ENCODE data around the gene PRR20D. TPM values are rescaled to one million over a fixed set of nuclear protein-coding genes. Genes with fewer than 3 reads are reported as not detected.

The PRR20D gene
- total RNA-seq: not detected

DNA sequence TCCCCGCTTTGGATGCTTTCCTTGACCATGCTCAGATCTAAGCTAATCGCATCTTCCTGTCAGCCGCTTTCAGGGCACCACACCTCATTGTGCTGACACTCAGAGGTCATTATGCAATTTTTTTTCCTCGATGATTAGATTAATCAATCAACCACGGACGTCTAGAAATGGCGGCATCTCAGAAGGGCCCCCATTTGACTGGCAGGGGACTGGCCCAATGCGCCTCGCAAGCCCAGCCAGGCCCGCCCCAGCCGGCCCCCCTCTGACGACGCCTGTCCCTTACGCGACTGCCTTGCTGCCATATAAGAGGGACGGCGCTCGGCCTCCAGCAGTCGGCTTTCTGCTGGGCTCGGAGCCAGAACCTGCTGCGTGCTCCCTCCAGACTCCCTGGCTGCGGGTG, at the start of gene PRR20D:
TSS of gene PRR20D (plus strand) at position 301 of the 400 bp plus-strand sequence. CDS start 387 bp downstream, outside the sequence.

DNA sequence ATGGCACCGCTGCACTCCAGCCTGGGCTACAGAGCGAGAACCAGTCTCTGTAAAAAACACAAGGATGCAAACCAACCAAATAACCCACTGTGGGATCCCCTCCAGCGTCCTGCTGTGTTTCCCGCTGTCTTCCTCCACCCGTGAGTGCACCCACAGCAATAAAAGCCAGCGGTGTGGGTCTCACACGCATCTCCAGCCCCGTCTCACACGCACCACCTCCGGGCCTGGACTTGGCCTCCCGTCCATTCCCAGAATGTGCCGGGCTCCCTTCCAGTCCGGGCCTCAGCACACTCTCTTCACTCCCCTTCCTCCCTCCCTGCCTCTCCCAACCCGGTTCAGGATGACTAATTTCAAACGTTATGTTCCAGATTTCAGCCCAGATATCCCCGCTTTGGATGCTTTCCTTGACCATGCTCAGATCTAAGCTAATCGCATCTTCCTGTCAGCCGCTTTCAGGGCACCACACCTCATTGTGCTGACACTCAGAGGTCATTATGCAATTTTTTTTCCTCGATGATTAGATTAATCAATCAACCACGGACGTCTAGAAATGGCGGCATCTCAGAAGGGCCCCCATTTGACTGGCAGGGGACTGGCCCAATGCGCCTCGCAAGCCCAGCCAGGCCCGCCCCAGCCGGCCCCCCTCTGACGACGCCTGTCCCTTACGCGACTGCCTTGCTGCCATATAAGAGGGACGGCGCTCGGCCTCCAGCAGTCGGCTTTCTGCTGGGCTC, 20.0 kb upstream of the PRR20D start, which contains the start of gene PRR20A:
TSS of gene PRR20A (plus strand) at position 684 of the 734 bp plus-strand sequence. CDS start 387 bp downstream, outside the sequence.

DNA sequence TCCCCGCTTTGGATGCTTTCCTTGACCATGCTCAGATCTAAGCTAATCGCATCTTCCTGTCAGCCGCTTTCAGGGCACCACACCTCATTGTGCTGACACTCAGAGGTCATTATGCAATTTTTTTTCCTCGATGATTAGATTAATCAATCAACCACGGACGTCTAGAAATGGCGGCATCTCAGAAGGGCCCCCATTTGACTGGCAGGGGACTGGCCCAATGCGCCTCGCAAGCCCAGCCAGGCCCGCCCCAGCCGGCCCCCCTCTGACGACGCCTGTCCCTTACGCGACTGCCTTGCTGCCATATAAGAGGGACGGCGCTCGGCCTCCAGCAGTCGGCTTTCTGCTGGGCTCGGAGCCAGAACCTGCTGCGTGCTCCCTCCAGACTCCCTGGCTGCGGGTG, 13.2 kb upstream of the PRR20D start, which contains the start of gene PRR20B:
TSS of gene PRR20B (plus strand) at position 301 of the 400 bp plus-strand sequence. CDS start 387 bp downstream, outside the sequence.

DNA sequence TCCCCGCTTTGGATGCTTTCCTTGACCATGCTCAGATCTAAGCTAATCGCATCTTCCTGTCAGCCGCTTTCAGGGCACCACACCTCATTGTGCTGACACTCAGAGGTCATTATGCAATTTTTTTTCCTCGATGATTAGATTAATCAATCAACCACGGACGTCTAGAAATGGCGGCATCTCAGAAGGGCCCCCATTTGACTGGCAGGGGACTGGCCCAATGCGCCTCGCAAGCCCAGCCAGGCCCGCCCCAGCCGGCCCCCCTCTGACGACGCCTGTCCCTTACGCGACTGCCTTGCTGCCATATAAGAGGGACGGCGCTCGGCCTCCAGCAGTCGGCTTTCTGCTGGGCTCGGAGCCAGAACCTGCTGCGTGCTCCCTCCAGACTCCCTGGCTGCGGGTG, 6.7 kb upstream of the PRR20D start, which contains the start of gene PRR20C:
TSS of gene PRR20C (plus strand) at position 301 of the 400 bp plus-strand sequence. CDS start 387 bp downstream, outside the sequence.

DNA sequence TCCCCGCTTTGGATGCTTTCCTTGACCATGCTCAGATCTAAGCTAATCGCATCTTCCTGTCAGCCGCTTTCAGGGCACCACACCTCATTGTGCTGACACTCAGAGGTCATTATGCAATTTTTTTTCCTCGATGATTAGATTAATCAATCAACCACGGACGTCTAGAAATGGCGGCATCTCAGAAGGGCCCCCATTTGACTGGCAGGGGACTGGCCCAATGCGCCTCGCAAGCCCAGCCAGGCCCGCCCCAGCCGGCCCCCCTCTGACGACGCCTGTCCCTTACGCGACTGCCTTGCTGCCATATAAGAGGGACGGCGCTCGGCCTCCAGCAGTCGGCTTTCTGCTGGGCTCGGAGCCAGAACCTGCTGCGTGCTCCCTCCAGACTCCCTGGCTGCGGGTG, 6.5 kb downstream of the PRR20D start, which contains the start of gene PRR20E:
TSS of gene PRR20E (plus strand) at position 301 of the 400 bp plus-strand sequence. CDS start 387 bp downstream, outside the sequence.

Small RNA genes within 50 kb of the gene (small RNA-seq; reads per million reads assigned to genes)
- gene PRR20FP: not detected

Other genes with a start within 250 kb of the PRR20D start
- gene PRR20A, start 19.7 kb upstream of the PRR20D start, total RNA-seq: not detected
- not detected for gene PRR20B, start 13.1 kb upstream of the PRR20D start, total RNA-seq
- not detected for gene PRR20C, start 6.6 kb upstream of the PRR20D start, total RNA-seq
- not detected for gene PRR20E, start 6.6 kb downstream of the PRR20D start, total RNA-seq